ENCODE results near the gene PRELP.

- no peak for TF ChIP-seq POLR2AphosphoS5 (IDR thresholded peaks at IDR 0.05)
- TF ChIP-seq CTCF (IDR thresholded peaks at IDR 0.05): no peak
These were observed 45.6 kb downstream of the PRELP start for GRCh38 chr1:203521074-203521794.

Data from breast epithelium (tissue), 3 donors.